DOHH2 (cell line): ENCODE data around the gene TCP11L1.

Experiments
- H3F3A ChIP-seq: fragments of 200-600 bp; sonication (generic), shearing (Covaris generic); 2 replicates; pipeline ENCODE4 v1.6.0; 2016; ENCODE audit warnings: antibody characterized with exemption, mild to moderate bottlenecking; ENCODE audit not compliant: control insufficient read depth, insufficient read depth
- H3K27ac ChIP-seq: fragments of 200-600 bp; sonication (generic); 2 replicates; pipeline ENCODE4 v1.5.1; 2014; ENCODE audit warnings: low read depth, mild to moderate bottlenecking, low read length, moderate library complexity
- H3K27me3 ChIP-seq: fragments of 200-600 bp; sonication (generic); 2 replicates; pipeline ENCODE4 v1.6.1; 2014; ENCODE audit warnings: mild to moderate bottlenecking, low read length, mixed read lengths; ENCODE audit not compliant: control insufficient read depth
- H3K36me3 ChIP-seq: fragments of 200-600 bp; sonication (generic); 2 replicates; pipeline ENCODE4 v1.6.1; 2014; ENCODE audit warnings: mild to moderate bottlenecking, low read length, moderate library complexity, mixed read lengths; ENCODE audit not compliant: control insufficient read depth
- H3K4me1 ChIP-seq: fragments of 200-600 bp; sonication (generic); 2 replicates; pipeline ENCODE4 v1.6.1; 2014; ENCODE audit warnings: mild to moderate bottlenecking, low read length, mixed read lengths; ENCODE audit not compliant: control insufficient read depth
- H3K4me2 ChIP-seq: fragments of 200-600 bp; sonication (generic); 2 replicates; pipeline ENCODE4 v1.6.0; 2014; ENCODE audit warnings: mild to moderate bottlenecking, low read length, moderate library complexity
- H3K4me3 ChIP-seq: fragments of 200-600 bp; sonication (generic); 2 replicates; pipeline ENCODE4 v1.5.1; 2014; ENCODE audit warnings: mild to moderate bottlenecking, low read length, mixed read lengths
- H3K79me2 ChIP-seq: fragments of 200-600 bp; sonication (generic); 2 replicates; pipeline ENCODE4 v1.6.1; 2014; ENCODE audit warnings: mild to moderate bottlenecking, low read length, mixed read lengths; ENCODE audit not compliant: control insufficient read depth
- H3K9me2 ChIP-seq: fragments of 200-600 bp; sonication (generic); replicated peaks from 2 replicates; pipeline ENCODE4 v1.6.1; 2014; ENCODE audit warnings: mild to moderate bottlenecking, low read length, mixed read lengths; ENCODE audit not compliant: control insufficient read depth
- H3K9me3 ChIP-seq: fragments of 200-600 bp; sonication (generic); 2 replicates; pipeline ENCODE4 v1.6.1; 2014; ENCODE audit warnings: antibody characterized with exemption, low read length, mixed read lengths; ENCODE audit not compliant: control insufficient read depth, insufficient read depth
- H4K20me1 ChIP-seq: fragments of 200-600 bp; sonication (generic); 2 replicates; pipeline ENCODE4 v1.6.0; 2014; ENCODE audit warnings: low read depth, mild to moderate bottlenecking, antibody characterized with exemption, low read length, moderate library complexity; ENCODE audit not compliant: control insufficient read depth, insufficient read depth
- EZH2phosphoT487 ChIP-seq: fragments of 200-600 bp; sonication (generic); IDR thresholded peaks from 2 replicates; pipeline ENCODE4 v1.6.1; 2017; ENCODE audit warnings: borderline replicate concordance, mild to moderate bottlenecking, antibody characterized with exemption, low read length, moderate library complexity, mixed read lengths
- TF ChIP-seq, protein P1 (sequence below): fragments of 200-600 bp; sonication (generic); IDR thresholded peaks from one replicate; pipeline ENCODE4 v1.5.1; 2014; ENCODE audit warnings: antibody characterized with exemption, mild to moderate bottlenecking, low read depth, low read length; ENCODE audit not compliant: poor library complexity, severe bottlenecking

TCP11L1 gene

DNA sequence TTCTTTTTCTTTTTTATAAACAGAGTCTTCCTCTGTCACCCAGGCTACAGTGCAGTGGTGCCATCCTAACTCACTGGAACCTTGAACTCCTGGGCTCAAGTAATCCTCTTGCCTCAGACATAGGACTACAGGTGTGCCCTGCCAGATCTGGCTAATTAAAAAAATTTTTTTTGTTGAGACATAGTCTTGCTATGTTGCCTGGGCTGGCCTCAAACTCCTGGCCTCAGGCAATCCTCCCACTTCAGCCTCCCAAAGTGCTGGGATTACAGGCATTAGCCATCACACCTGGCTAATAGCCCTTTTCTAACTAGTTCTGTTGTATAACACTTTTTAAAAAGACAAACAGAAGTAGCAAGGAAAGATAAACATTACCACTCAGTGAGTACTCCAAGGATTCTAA is 64.5 kb downstream of the TCP11L1 start:
- H3K79me2 ChIP-seq: no peaks in the 10 kb centered on the region
- TF ChIP-seq EZH2phosphoT487: no peak
- TF ChIP-seq, protein P1, sequence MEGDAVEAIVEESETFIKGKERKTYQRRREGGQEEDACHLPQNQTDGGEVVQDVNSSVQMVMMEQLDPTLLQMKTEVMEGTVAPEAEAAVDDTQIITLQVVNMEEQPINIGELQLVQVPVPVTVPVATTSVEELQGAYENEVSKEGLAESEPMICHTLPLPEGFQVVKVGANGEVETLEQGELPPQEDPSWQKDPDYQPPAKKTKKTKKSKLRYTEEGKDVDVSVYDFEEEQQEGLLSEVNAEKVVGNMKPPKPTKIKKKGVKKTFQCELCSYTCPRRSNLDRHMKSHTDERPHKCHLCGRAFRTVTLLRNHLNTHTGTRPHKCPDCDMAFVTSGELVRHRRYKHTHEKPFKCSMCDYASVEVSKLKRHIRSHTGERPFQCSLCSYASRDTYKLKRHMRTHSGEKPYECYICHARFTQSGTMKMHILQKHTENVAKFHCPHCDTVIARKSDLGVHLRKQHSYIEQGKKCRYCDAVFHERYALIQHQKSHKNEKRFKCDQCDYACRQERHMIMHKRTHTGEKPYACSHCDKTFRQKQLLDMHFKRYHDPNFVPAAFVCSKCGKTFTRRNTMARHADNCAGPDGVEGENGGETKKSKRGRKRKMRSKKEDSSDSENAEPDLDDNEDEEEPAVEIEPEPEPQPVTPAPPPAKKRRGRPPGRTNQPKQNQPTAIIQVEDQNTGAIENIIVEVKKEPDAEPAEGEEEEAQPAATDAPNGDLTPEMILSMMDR: no peak
- peaks cover 32% of the 10 kb centered on the region for H3K36me3 ChIP-seq
- H3K4me2 ChIP-seq: no peak overlapping the region
- no peaks in the 10 kb centered on the region for H3K9me2 ChIP-seq
- no peak overlapping the region for H3K4me3 ChIP-seq
- H3F3A ChIP-seq: no peaks in the 10 kb centered on the region
- no peaks in the 10 kb centered on the region for H4K20me1 ChIP-seq
- no peaks in the 10 kb centered on the region for H3K4me1 ChIP-seq
- H3K9me3 ChIP-seq: no peaks in the 10 kb centered on the region
- H3K27ac ChIP-seq: no peak overlapping the region
- H3K27me3 ChIP-seq: no peaks in the 10 kb centered on the region

DNA sequence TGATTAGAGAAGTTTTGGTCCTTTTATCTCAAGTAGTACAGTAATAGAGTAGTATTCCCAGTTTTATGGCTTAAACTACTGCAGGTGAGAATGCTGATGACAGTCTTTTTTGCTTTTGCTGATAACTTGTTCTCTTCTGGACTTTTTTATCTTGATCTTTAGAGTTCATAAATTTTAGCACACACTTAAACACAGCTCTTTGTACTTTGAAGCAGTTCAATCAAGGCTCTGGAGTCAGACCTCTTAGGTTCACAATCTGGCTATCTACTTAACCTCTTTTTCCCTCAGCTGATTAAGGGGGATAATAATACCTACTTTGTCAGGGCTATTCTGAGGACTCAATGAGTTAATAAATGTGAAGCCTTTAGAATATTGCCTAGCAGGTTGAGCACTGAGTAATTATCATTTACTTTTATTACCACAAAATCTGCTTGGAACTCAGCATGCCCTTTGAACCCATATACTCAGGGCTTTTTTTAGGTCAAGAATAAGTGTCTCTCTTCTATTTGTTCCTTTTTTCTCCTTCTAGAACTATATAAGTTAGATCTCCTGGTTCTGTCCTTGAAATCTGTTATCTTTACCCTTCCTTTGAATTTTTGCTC is 70.0 kb downstream of the TCP11L1 start:
- no peak overlapping the region for H3K27ac ChIP-seq
- TF ChIP-seq, protein P1: no peak
- no peak for TF ChIP-seq EZH2phosphoT487
- H3K36me3 ChIP-seq: peaks cover 11% of the 10 kb centered on the region
- H3K4me3 ChIP-seq: no peak overlapping the region
- H4K20me1 ChIP-seq: no peaks in the 10 kb centered on the region
- no peaks in the 10 kb centered on the region for H3K9me2 ChIP-seq
- no peaks in the 10 kb centered on the region for H3F3A ChIP-seq
- no peaks in the 10 kb centered on the region for H3K79me2 ChIP-seq
- H3K4me2 ChIP-seq: no peak overlapping the region
- no peaks in the 10 kb centered on the region for H3K4me1 ChIP-seq
- no peaks in the 10 kb centered on the region for H3K9me3 ChIP-seq
- H3K27me3 ChIP-seq: no peaks in the 10 kb centered on the region

DNA sequence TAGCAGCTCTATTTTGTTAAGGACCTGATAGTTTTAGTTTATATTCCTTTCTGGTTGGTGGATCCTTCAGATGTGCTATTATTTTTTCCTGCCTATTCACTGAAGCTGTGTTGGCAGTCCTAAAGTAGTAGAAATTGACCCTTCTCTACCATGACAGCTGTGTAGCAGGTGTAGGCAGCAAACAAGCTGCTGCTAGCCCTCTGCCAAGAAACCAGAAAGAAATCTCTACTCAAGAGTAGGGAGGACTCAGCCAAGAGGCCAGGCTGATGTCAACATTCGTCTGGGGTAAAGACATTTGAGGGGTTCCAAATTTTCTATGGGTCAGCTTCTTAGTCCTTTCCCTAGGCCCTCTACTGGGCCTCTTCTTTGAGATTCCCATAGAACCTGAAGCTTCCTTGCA is 70.7 kb downstream of the TCP11L1 start:
- H3K9me3 ChIP-seq: no peaks in the 10 kb centered on the region
- H3K4me1 ChIP-seq: no peaks in the 10 kb centered on the region
- H4K20me1 ChIP-seq: no peaks in the 10 kb centered on the region
- no peaks in the 10 kb centered on the region for H3K9me2 ChIP-seq
- H3K4me3 ChIP-seq: no peak overlapping the region
- H3K27me3 ChIP-seq: no peaks in the 10 kb centered on the region
- H3K79me2 ChIP-seq: no peaks in the 10 kb centered on the region
- no peak overlapping the region for H3K4me2 ChIP-seq
- H3K36me3 ChIP-seq: peaks cover 10% of the 10 kb centered on the region
- TF ChIP-seq, protein P1: no peak
- TF ChIP-seq EZH2phosphoT487: no peak
- H3K27ac ChIP-seq: no peak overlapping the region
- H3F3A ChIP-seq: no peaks in the 10 kb centered on the region
